HG02623 (cell line): ENCODE measurements around the gene MLC1.
"Not testable (repeated sequence)": the region's sequence is repeated elsewhere in the genome, so short reads cannot be mapped to it uniquely, and the experiment has no call there.

Experiments
- ATAC-seq: cut with Tn5 transposase; IDR thresholded peaks from one replicate; pipeline ENCODE4 v1.9.1; 2021; ENCODE audit warnings: moderate library complexity; ENCODE audit not compliant: unreplicated experiment

MLC1 gene

GRCh38 chr22:50104141-50104544, 18.9 kb upstream of the MLC1 start:
- ATAC-seq: no peak

- ATAC-seq: no peak
Measured at GRCh38 chr22:50102946-50103345, 17.7 kb upstream of the MLC1 start.

- no peak for ATAC-seq
Measured at GRCh38 chr22:50101870-50102565, 16.8 kb upstream of the MLC1 start.

- no peak for ATAC-seq
Measured at GRCh38 chr22:50098052-50098451, 12.8 kb upstream of the MLC1 start.

- ATAC-seq: no peak
Measured at GRCh38 chr22:50092342-50092741, 7.1 kb upstream of the MLC1 start.

- no peak for ATAC-seq
Measured at GRCh38 chr22:50091092-50091768, 6.0 kb upstream of the MLC1 start.

GRCh38 chr22:50090412-50090714, 5.1 kb upstream of the MLC1 start:
- ATAC-seq: no peak

GRCh38 chr22:50089682-50090411, 4.6 kb upstream of the MLC1 start, which contains the start of gene MOV10L1:
Gene MOV10L1 (plus strand): TSS chr22:50090006. CDS start chr22:50090089, 83 bp downstream.
- ATAC-seq: no peak

- ATAC-seq: no peak
Measured at GRCh38 chr22:50089231-50089630, 4.0 kb upstream of the MLC1 start.

- no peak for ATAC-seq
Measured at GRCh38 chr22:50088096-50088495, 2.9 kb upstream of the MLC1 start.

- ATAC-seq: no peak
Measured at GRCh38 chr22:50087646-50088045, 2.4 kb upstream of the MLC1 start.

GRCh38 chr22:50086975-50087374, 1.7 kb upstream of the MLC1 start:
- ATAC-seq: not testable (repeated sequence)

GRCh38 chr22:50086526-50086925, 1.3 kb upstream of the MLC1 start:
- no peak for ATAC-seq

- ATAC-seq: no peak
Measured at GRCh38 chr22:50084614-50085021, 608 bp downstream of the MLC1 start.

- no peak for ATAC-seq
Measured at GRCh38 chr22:50084080-50084477, 1.1 kb downstream of the MLC1 start.

GRCh38 chr22:50083462-50084079, 1.7 kb downstream of the MLC1 start:
- no peak for ATAC-seq

GRCh38 chr22:50082961-50083461, 2.2 kb downstream of the MLC1 start:
- no peak for ATAC-seq

GRCh38 chr22:50082197-50082715, 3.0 kb downstream of the MLC1 start:
- no peak for ATAC-seq

- no peak for ATAC-seq
Measured at GRCh38 chr22:50081426-50082196, 3.6 kb downstream of the MLC1 start.

- ATAC-seq: no peak
Measured at GRCh38 chr22:50080077-50080465, 5.2 kb downstream of the MLC1 start.
